ENCODE data around the gene MYT1. TPM values are rescaled to one million over a fixed set of nuclear protein-coding genes. Genes with fewer than 3 reads are reported as not detected.

MYT1 gene
- total RNA-seq, 1 donor from 2014 or later = not detected

DNA sequence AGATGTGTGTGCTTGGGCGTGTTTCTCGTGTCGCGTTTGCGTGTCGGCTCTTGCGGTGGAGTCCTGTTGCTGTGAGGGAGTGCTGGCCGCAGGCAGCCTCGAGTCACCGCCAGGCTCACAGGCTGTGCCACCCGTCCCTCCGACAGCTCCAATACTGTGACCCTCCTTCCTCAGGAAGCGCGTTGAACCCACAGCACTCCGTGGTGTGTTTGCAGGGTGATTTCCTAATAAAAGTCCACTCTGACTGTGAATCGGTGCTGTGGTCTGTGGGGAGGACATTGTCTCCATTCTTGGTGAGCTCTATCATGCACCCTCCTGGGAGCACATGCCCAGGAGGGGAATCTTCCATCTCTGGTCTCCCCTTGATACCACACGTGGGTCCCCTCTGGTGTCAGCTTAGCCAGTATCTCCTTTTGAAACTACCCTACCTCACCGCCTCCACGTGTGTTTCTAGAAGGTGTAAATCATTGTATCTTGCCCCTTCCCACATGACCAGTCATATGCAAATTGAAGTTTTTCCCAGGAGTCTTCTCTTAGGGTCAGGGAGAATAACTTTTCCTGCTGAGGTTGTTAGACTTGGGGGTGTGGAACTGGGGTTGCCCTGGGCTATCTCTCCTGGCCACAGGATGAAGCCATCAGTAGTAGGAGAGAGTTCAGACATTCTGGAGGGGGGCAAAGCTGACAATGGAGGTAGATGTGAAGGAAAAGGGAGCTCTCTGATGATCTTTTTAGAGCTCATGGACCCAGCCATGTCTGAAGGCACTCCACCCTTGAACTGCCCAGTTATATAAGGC is 77.9 kb downstream of the MYT1 start:
- DNase-seq (ENCODE audit: extremely low read depth, low read depth, low spot score) = no peak

DNA sequence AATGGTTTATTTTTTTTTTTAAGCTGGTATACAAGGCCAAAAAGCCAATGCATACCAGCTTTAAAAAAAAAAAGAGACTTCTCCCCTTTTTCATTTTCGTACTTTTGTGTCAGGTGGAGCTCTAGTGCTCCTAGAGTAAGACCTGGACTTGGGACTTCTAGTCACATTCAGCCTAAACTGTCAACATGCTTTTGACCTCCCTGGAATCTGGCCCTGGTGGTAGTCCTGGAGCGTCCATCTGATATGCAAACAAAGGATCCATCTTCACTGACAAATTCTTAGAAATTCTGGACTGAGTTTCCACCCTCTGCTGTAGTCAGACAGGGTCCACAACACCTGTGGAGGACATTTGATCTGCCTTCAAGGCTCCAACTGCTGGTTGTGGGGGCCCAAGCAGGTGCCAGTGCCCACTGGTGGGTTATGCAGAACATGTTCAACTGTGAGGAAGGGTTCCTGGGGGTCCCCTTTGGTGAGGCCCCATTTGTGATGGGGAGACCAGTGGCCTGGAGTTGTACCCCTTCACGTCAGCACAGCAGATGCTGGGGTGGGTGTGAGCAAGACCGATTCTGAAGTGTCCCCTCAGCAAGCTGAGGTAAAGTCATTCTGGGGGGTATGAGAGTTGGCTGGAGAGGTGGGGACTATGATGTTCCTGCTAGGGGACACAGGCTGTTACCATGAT is 78.7 kb downstream of the MYT1 start:
- no peak for DNase-seq (ENCODE audit: extremely low read depth, low read depth, low spot score)

DNA sequence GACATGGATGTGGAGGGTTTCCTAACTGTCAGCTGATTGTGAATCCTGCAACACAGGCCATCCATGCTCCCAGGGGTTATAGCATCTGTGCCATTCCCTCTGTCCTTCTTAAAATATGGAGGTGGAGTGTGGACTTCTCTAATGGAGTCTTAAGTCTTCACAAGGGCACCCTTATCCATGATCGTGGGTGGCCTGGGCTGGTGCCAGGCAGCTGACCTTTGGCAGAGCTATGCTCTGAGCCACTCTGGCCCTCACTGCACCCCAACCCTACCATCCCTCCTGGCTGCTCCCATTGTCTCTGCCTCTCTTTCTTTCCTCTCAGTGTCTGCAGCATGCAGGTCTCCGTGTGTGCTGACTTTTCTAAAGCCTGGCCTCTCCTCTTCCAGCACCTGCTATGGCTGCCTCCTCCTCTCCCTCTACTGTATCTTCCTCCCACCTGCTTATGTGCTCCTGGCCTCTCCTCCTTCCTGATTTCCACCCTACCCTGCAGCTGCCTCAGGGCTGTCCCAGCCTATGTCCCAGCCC is 80.1 kb downstream of the MYT1 start:
- DNase-seq (ENCODE audit: extremely low read depth, low read depth, low spot score) = no peak

DNA sequence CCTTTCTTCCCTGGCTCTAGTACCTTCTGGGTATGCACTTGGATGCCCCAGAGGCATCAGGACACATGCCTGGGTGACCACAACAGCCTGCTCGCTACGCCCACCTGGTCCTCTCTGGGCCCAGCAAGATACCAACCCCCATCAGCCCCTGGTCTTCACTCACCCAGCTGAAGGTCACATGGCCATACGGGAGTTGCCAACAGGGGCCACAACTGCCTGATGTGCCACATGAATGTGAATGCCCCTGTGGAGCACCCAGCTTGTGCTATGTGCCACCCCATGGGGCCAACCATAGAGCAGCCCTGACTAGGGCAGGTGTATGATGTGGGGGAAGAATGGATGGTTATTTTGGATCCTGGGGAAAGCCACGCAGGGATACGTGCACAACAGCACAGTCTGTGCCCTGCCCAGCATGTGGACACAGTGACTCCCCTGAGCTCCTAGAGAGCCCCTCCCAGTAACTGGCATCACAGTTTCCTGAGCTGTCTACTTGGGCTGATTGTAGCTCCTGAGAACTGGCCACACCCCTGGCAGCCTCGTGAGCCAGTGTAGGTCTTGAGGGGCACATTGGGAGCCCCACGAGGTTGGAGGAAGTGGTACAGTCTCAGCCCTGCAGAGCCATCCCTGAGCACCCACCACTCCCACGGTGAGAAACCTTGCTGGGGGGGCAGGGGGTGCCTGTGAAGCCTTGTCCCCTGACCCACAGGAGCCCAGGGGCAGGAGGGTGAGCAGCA is 80.8 kb downstream of the MYT1 start:
- no peak for DNase-seq (ENCODE audit: extremely low read depth, low read depth, low spot score)

DNA sequence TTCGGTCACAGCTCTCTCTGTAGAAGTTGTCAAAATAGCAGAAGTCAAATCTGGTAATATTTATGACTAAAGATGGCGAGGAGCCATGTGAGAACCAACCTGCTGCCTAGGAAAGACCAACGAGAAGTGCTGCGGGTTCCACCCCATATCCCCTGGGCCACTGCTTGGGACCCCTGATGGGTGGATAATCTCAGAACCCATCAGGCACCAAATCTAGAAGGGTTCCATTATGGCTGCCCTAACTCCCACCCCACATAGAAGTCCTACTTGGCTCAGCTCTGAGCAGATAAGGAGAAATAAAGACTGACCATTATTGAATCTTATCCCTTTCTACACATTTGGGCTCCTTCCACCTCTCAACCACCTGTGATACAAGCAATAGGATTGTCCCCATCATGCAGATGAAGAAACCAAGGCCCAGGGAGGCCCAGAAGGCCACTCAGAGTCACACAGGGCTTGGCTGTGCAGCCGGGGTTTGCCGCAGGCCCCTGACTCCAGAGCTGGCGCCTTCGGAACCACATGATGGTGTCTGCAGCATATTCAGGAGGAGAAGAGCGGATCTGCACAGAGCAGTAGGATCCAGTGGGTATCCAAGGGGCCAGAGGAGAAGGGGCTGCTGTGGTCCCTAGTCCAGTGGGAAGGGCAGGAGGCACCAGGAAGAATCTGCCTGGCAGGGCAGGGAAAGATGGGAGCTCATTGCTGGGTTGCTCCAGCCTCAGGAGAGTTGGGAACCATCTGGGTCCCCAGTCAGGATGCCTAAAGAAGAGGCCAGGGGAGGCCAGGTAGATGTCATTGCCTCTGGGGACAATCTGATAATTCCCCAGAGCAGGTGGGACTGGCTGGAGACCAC is 81.7 kb downstream of the MYT1 start:
- no peak for DNase-seq (ENCODE audit: extremely low read depth, low read depth, low spot score)

DNA sequence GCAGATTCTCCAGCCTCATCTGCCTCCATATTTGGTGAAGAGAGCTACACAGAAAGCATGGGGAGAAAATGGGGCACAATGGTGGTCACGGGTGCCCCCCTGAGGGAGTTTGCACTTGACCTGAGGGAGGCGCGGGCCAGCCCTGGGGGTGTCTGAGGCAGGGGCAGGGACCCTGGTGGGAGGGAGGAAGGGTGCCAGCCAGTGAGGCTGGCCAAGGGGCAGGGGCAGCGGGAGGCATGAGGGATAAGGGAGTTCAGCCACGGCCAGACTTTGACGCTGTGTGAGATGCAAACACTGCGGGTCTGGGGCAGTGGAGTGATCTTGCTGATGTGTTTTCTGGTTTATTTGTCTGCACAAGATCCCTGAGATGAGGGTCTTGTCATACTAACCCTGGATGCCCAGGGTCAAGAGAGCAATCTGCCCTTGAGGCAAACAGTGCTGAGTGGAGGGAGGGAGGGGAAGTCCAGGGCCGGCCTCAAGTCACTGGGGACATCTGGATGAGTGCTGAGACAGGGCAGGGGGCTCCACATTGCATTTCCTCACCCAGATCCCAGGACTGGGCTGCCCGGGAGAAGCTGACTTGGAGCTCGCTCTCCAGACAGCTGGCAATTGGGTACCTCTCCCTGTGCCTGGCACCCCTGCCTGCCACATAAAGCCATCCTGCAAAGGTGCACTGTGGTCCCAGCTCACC is 82.5 kb downstream of the MYT1 start:
- no peak for DNase-seq (ENCODE audit: extremely low read depth, low read depth, low spot score)

DNA sequence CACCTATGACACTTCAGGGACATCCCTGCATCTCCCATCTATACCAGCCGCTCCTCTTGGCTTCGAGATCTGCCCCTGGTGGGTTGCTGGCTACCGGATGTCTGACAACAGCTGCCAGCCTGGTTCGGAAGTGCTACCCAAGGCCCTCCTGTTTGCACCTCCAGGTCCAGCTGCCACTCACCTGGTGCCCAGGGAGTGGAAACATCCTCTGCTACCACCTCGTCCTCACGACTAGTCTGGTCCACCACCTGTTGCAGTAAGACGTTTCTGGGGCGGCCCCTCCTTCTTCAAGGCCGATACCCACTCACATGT is 83.0 kb downstream of the MYT1 start:
- DNase-seq (ENCODE audit: extremely low read depth, low read depth, low spot score) = no peak

DNA sequence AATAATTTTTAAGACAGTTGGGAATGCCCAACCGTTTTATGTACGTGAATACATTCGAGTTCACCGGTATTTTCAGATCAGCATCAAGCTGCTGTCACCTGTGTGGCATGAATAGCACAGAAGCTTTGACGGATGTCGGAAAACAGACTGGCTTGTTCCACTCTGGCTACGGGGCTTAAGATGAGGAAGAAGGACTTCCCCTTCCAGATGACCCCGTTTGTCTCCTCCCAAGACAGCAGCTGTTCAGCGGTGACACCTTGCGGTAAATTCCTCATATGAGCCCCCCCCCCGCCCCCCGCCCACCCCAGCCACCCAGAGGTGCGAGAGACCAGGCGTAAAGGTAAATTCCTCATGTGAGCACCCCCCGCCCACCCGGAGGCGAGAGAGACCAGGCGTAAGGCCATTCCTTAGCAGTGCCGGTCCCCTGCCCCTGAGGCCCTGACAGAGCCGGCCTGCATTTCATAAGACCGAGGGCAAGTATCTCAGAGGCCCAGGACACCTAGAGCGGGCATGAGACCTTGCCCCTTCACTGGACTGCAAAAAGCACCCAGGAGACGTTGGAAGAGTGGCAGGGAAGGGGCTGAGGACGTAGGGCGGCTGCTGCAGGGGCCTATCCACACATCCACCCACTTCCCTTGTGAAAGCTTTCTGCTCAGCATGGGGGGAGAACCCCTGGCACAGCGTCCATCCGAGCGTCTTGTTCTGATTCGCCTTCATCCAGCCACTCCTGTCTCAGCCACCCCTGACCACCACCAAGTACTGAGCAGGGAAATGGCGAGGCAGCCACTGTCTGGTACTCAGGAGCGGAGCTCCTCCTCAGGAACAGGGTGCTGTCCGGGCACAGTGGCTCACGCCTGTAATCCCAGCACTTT is 84.0 kb downstream of the MYT1 start:
- no peak for DNase-seq (ENCODE audit: extremely low read depth, low read depth, low spot score)

DNA sequence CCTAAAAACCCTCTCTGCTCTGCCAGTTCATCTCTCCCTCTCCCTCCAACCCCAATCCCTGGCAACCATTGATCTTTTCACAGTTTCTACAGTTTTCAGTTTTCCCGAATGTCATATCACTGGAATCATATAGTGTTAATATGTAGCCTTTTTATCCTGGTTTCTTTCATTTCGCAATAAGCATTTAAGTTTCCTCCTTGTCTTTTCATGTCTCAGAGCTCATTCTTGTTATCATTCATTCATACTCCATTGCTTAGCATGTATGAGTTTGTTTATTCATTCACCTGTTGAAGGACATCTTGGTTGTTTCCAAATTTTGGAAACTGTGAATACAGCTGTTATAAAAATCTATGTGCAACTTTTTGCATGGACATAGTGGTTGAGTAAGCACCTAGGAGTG is 85.8 kb downstream of the MYT1 start:
- no peak for DNase-seq (ENCODE audit: extremely low read depth, low read depth, low spot score)

DNA sequence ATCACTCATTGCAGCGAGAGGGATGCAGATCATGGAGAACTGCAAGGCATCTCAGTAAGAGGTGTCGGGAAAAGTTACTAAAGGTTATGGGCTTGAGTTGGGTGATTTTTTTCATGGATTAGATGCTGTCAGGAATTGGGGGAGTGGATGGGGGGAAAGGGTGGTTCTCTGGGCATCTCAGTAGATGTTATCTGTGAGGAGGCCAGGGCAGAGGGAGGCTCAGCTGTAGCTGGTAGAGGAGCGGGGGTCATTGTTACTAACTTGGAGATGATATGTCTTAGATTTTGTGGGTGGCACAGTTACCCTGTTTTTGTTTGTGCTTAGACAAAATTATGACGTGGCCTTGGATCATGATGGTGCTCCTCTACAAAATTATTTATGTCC is 88.7 kb downstream of the MYT1 start:
- no peak for DNase-seq (ENCODE audit: extremely low read depth, low read depth, low spot score)

DNA sequence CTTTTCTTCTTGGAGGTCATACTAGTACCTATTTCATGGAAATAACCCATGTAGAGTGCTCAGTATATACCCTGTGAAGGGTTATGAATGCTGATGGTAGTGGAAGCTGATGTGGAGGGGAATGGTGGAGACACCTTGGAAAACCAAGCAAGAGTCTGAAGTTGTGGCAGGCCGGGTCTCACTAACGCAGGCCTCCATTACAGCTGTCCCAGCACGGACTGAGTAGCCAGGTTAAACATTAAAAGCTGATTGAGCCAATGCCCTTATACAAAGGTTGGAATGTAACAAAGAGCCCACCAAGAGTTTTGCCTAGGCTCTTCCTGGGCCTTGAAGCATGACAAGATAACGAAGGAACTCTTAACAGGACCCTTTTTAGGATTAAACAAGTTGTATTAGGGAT is 89.2 kb downstream of the MYT1 start:
- no peak for DNase-seq (ENCODE audit: extremely low read depth, low read depth, low spot score)

DNA sequence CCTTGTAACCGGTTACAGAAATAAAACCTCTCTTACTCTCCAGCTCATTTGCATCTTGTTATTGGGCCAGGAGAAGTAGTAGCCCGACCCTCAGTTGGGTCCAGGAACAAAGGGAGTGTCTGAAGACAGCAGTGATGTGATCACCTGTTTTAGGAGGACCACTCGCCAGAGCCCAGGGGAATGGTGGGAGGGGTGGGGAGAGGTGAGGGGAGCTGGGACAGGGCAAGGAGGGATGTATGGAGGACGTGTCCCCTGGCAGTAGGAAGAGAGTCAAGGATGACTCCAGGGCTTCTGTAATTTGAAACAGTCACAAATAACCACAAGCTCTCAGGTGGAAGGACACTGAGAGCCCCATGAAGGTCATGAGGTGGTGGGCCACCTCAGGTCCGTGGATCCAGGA is 89.9 kb downstream of the MYT1 start:
- DNase-seq (ENCODE audit: extremely low read depth, low read depth, low spot score) = no peak

DNA sequence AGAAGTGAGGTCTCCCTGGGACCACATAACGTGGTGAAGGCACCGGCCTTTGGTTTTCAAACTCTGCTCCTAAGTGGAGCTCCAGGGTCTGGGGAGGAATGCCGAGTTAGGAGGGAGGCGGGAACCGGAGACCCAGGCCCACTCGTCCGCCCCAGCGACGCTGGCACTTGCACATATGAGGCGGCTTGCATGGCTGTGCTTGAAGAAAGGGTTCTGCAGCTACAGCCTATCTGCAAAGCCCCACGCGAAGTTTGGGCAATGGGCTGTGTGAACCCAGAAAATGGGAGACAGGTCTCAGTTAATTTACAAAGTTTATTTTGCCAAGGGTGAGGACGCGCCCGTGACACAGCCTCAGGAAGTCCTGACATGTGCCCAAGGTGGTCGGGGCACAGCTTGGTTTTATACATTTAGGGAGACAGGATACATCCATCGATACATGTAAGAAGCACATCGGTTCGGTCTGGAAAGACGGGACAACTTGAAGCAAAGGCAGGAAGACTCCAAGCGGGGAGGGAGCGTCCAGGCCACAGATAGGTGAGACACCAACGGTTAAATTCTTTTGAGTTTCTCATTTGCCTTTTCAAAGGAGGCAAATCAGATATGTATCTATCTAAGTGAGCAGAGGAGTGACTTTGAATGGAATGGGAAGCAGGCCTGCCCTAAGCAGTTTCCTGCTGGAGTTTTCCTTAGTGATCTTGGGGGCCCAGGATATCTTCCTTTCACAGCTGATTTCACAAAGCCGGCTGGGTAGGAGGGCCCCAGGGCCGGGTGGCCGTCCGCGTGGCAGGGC is 90.5 kb downstream of the MYT1 start:
- DNase-seq (ENCODE audit: extremely low read depth, low read depth, low spot score) = no peak

DNA sequence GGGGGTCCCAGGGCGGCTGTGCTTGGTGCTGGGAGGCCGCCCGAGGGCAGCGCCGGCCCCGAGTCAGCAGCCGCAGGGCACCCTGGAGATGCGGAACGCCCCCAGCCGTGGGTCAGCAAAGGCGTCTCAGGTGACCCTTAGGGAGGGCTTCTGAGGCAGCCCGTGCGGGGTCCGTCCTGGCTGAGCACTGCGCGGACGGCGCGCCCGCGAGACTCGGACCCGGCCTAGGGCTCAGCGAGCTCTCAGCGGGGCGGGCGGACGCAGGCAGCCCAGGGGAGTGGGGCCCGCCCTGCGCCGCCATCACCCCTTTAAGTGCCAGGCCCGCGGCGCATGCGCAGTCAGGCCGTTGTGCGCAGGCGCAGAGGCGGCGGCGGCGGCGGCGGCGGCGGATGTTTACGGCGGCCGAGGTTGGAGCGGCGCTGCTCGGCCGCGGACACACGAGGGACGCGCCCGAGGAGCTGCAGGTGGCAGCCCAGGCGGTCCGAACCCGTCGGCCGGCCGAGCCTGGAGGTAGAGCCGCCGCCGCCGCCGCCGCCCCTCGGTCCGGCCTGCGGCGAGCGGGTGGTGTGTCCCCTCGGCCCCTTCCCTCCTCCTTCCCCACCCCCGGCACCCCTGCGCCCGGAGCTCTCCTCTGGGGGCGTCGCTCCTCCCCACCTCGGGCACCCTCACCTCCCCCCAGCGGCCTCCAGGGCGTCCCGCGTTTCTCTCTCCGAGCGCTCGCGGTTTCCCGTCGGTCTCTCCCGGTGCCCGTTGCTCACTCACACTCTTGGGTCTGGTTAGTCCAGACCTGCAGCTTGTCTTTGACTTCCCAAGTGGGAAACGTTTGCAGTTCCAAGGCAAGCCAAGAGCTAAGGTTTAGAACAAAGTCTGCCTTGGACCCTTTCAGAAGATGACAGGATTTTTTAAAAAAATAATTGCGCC is 91.4 kb downstream of the MYT1 start, which contains the start of gene PCMTD2:
PCMTD2 (plus strand) TSS at position 388 of the 921 bp plus-strand sequence. CDS start 4,218 bp downstream, outside the sequence.
- no peak for DNase-seq (ENCODE audit: extremely low read depth, low read depth, low spot score)

DNA sequence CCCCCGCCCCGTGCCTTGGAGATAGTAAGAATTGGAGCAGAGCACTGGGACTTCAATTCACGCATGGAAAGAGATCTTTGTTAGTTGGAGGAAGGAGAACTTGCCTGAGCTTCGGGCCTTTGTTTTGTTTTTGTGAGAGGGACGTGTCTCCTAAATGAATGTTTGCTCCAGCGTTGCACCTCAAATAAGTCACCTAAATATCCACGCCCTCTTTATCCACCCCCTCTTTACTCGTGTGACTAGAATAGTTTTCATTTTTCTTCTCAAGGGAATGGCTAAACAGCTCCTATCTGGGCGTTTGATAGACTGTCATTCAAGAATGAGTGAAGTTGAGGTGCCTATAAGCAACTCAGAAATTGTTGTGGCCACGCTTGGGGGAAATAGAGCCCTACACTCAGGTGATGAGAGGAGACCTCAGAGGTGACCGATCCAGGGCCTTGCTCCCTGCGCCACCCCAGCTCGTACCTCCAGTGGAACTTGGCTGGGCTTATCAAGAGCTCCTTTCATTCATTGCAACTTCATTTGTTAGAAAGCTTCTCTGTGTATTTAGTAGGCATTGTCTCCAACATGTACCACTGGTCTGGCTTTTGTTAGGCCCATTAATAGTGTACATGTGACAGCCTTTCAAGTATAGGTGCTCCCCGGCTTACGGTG is 92.2 kb downstream of the MYT1 start:
- DNase-seq (ENCODE audit: extremely low read depth, low read depth, low spot score) = no peak

DNA sequence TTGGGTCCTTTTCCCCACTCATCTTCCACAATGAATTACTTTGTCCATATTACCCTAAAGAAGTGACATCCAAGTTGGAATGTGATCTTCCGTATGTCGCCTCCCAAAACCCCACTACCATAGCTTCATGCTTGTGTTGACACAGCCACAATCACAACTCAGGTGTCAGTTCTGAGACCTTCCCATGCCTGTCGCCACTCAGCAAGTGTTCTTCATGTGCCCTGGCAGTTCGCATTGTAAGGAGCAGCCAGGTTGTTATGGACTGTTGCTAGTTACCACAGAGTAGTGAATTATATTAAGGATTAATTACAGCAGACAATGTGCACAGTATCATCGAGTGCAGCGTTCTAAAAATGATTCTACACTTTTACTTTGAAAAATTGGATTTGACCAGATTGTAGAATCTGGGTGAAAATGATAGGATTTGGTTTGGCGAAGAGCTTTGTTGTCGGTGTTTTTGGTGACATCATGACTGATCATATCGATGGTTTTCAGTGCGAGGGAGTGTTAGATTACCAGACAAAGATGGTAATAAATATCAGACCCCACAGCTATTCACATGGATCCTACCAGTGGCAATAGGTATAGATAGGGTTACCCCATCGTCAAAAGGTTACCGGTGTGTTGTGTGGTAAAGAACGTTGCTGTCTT is 93.0 kb downstream of the MYT1 start:
- no peak for DNase-seq (ENCODE audit: extremely low read depth, low read depth, low spot score)

All from glomerular endothelial cell (primary cell).